Testis (tissue), 3 donors: Measurements from ENCODE around the gene ASPA. TPM values are rescaled to one million over a fixed set of nuclear protein-coding genes. Genes with fewer than 3 reads are reported as not detected.

Experiments
- DNase-seq: peaks from one replicate; pipeline ENCODE4 v3.0.0-alpha.2; 2019
- H3K27ac ChIP-seq, 2 donors: fragments of 200-600 bp; sonication (generic); one replicate each; pipeline ENCODE4 v1.5.1; 2019
- H3K27me3 ChIP-seq: fragments of 200-600 bp; sonication (generic); one replicate; pipeline ENCODE4 v1.5.1; 2019
- H3K36me3 ChIP-seq: fragments of 200-600 bp; sonication (generic); one replicate; pipeline ENCODE4 v1.5.1; 2017; ENCODE audit warnings: low read depth; ENCODE audit errors: missing control alignments
- H3K4me1 ChIP-seq: fragments of 200-600 bp; sonication (generic); one replicate; pipeline ENCODE4 v1.5.1; 2019
- H3K4me3 ChIP-seq, 2 donors: fragments of 200-600 bp; sonication (generic); one replicate each; pipeline ENCODE4 v1.5.1; 2017 to 2019
- H3K9me3 ChIP-seq: fragments of 200-600 bp; sonication (generic); one replicate; pipeline ENCODE4 v1.5.1; 2017
- POLR2A ChIP-seq: fragments of 450-650 bp; IDR thresholded peaks from one replicate; pipeline ENCODE4 v1.6.1; 2017; ENCODE audit warnings: antibody characterized with exemption, mild to moderate bottlenecking, moderate library complexity
- WGBS, 2 donors: methylation state at CpG; one replicate each; pipeline ENCODE4 v1.1.5; 2018; 5-methylcytosine and 5-hydroxymethylcytosine counted together
- intact Hi-C: fragments of 100-400 bp; cut with DNase I; formaldehyde crosslinking; loops from one replicate; pipeline ENCODE4 v1.15.1; 2023; ENCODE audit warnings: low total_unique reads
- polyA plus RNA-seq: library from polyadenylated mRNA; stranded (reverse); fragments of 350-450 nt; fragmentation: Illumina TruSeq; extraction: RNeasy Lipid Tissue Mini Kit (QIAGEN cat#74804); gene quantifications from one replicate; pipeline ENCODE4 v1.2.3, GENCODE V29; 2014; ENCODE audit warnings: low read depth, low replicate concordance; ENCODE audit not compliant: insufficient read depth
- total RNA-seq, 2 donors: library from RNA; depleted of rRNA; stranded (reverse); fragments of >200 nt; gene quantifications; one replicate each; pipeline ENCODE4 v1.2.3, GENCODE V29; 2016
- TF ChIP-seq, protein P1 (sequence below), 3 experiments: fragments of 450-650 bp in 2 of 3; fragments of 200-600 bp in 1 of 3; sonication (generic) in 1 of 3; IDR thresholded peaks; one replicate each; pipeline ENCODE4 v1.5.1; 2016 to 2019; ENCODE audit warnings: antibody characterized with exemption in 3 of 3, mild to moderate bottlenecking in 2 of 3, moderate library complexity in 1 of 3

ASPA gene
- total and polyA plus RNA-seq, 3 donors from 2014 or later, result 5.0 to 16.1 (median 6.1) TPM

DNA sequence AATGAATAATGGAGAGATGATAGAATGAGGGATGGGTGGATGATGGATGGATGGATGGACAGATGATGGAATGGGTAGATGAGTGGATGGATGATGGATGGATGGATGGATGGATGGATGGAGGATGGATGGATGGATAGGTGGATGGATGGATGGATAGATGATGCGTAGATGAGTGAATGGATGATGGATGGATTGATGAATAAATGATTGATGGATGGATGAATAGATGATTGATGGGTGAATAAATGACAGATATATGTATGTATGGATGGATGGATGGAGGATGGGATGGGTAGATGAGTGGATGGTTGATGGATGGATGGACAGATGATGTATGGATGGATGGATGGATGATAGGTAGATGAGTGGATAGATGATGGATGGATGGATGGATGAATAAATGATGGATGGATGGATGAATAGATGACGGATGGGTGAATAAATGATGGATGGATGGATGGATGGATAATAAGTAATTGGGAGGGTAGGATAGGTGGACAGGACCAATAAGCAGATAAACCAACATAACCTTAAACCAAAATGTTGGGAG lies 73.9 kb downstream of the ASPA start:
- H3K27me3 ChIP-seq, result no peaks in the 10 kb centered on the region
- no peaks in the 10 kb centered on the region for H3K9me3 ChIP-seq
- H3K36me3 ChIP-seq, result no peaks in the 10 kb centered on the region
- TF ChIP-seq, protein P1, sequence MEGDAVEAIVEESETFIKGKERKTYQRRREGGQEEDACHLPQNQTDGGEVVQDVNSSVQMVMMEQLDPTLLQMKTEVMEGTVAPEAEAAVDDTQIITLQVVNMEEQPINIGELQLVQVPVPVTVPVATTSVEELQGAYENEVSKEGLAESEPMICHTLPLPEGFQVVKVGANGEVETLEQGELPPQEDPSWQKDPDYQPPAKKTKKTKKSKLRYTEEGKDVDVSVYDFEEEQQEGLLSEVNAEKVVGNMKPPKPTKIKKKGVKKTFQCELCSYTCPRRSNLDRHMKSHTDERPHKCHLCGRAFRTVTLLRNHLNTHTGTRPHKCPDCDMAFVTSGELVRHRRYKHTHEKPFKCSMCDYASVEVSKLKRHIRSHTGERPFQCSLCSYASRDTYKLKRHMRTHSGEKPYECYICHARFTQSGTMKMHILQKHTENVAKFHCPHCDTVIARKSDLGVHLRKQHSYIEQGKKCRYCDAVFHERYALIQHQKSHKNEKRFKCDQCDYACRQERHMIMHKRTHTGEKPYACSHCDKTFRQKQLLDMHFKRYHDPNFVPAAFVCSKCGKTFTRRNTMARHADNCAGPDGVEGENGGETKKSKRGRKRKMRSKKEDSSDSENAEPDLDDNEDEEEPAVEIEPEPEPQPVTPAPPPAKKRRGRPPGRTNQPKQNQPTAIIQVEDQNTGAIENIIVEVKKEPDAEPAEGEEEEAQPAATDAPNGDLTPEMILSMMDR (IDR thresholded peaks at IDR 0.05), result no peak
- TF ChIP-seq POLR2A, result no peak
- intact Hi-C loops, result no loop called here
- 92 to 95% methylated on average over 2 of the region's 2 CpGs for WGBS, 2 donors
- H3K27ac ChIP-seq, result no peak overlapping the region
- H3K4me1 ChIP-seq, result no peaks in the 10 kb centered on the region
- DNase-seq, result no peak
- H3K4me3 ChIP-seq, result no peak overlapping the region

GRCh38 chr17:3551189-3551588 lies 75.4 kb downstream of the ASPA start:
- Histone ChIP-seq H3K4me3 (no peak overlapping the region), H3K4me1 (no peaks in the 10 kb centered on the region), H3K36me3 (no peaks in the 10 kb centered on the region), H3K9me3 (no peaks in the 10 kb centered on the region), H3K27me3 (no peaks in the 10 kb centered on the region), H3K27ac (no peak overlapping the region)
- WGBS, 2 donors, result 82 to 100% methylated on average over 1 to 6 of the region's 6 CpGs
- no peak for TF ChIP-seq POLR2A
- TF ChIP-seq, protein P1 (IDR thresholded peaks at IDR 0.05), result no peak
- intact Hi-C loops, result no loop called here
- no peak for DNase-seq

DNA sequence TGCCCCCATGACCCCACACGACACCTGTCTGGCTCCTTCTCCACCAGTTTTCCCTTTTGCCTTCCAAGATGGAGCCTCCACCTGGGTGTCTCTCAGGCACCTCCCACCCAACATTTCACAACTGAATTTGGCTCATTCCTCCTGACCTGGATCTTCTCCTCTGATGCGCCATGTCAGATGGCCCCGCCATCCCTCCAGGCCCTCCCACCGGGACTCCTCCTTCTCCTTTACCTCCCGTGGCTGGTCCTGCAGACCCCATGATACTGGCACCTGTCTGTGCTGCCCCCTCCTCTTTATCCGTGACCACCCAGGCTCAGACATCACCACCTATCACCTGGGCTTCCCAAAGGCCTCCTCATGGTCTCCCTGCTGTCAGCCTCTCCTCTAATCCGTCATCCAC lies 77.1 kb downstream of the ASPA start:
- Histone ChIP-seq H3K4me1 (no peaks in the 10 kb centered on the region), H3K27ac (no peak overlapping the region), H3K4me3 (no peak overlapping the region), H3K9me3 (no peaks in the 10 kb centered on the region), H3K36me3 (no peaks in the 10 kb centered on the region), H3K27me3 (no peaks in the 10 kb centered on the region)
- intact Hi-C loops, result no loop called here
- 90 to 91% methylated on average over 7 of the region's 7 CpGs for WGBS, 2 donors
- no peak for DNase-seq
- no peak for TF ChIP-seq POLR2A
- TF ChIP-seq, protein P1 (IDR thresholded peaks at IDR 0.05), result no peak

Other genes with a start within 250 kb of the ASPA start
- gene OR3A1, start 177.6 kb upstream of the ASPA start, total RNA-seq, result 1 to 10 TPM; 6.6 to 7.9 TPM
- gene OR3A1, start 177.6 kb upstream of the ASPA start, polyA plus RNA-seq, result 1.1 TPM
- gene OR3A2, start 89.7 kb upstream of the ASPA start, total RNA-seq, result 10 to 100 TPM; 22.7 to 27.4 TPM
- 5.3 TPM for gene OR3A2, start 89.7 kb upstream of the ASPA start, polyA plus RNA-seq
- under 1 TPM in 1 of 2 donors, not detected in 1; 0.63 TPM for gene OR1E1, start 77.6 kb upstream of the ASPA start, total RNA-seq
- 0.25 TPM for gene OR1E1, start 77.6 kb upstream of the ASPA start, polyA plus RNA-seq
- not detected for gene OR3A3, start 64.6 kb upstream of the ASPA start, total RNA-seq
- not detected for gene OR3A3, start 64.6 kb upstream of the ASPA start, polyA plus RNA-seq
- under 1 TPM; 0.79 to 0.93 TPM for gene OR1E2, start 42.2 kb upstream of the ASPA start, total RNA-seq
- gene OR1E2, start 42.2 kb upstream of the ASPA start, polyA plus RNA-seq, result not detected
- gene SPATA22, start 4.2 kb upstream of the ASPA start, total RNA-seq, result 100 to 1,000 TPM; 100 to 114 TPM
- 368 TPM for gene SPATA22, start 4.2 kb upstream of the ASPA start, polyA plus RNA-seq
- gene TRPV3, start 81.8 kb downstream of the ASPA start, total RNA-seq, result 10 to 100 TPM; 19.8 to 37.2 TPM
- gene TRPV3, start 81.8 kb downstream of the ASPA start, polyA plus RNA-seq, result 6.6 TPM
- gene TRPV1, start 133.4 kb downstream of the ASPA start, total RNA-seq, result 10 to 100 TPM; 11.4 to 11.5 TPM
- gene TRPV1, start 133.4 kb downstream of the ASPA start, polyA plus RNA-seq, result 5.1 TPM
- gene SHPK, start 160.3 kb downstream of the ASPA start, total RNA-seq, result 10 to 100 TPM; 23.6 to 33.8 TPM
- 9.0 TPM for gene SHPK, start 160.3 kb downstream of the ASPA start, polyA plus RNA-seq
- gene CTNS, start 160.8 kb downstream of the ASPA start, total RNA-seq, result 10 to 100 TPM; 43.8 to 57.3 TPM
- 50.4 TPM for gene CTNS, start 160.8 kb downstream of the ASPA start, polyA plus RNA-seq
- 100 to 1,000 TPM; 150 to 212 TPM for gene TAX1BP3, start 192.6 kb downstream of the ASPA start, total RNA-seq
- gene TAX1BP3, start 192.6 kb downstream of the ASPA start, polyA plus RNA-seq, result 93.6 TPM
- gene EMC6, start 192.8 kb downstream of the ASPA start, total RNA-seq, result 10 to 100 TPM; 39.0 to 46.5 TPM
- gene EMC6, start 192.8 kb downstream of the ASPA start, polyA plus RNA-seq, result 74.1 TPM
- gene P2RX5, start 220.2 kb downstream of the ASPA start, total RNA-seq, result 1 to 10 TPM; 2.0 to 3.0 TPM
- gene P2RX5, start 220.2 kb downstream of the ASPA start, polyA plus RNA-seq, result 3.7 TPM
- gene HASPIN, start 247.9 kb downstream of the ASPA start, total RNA-seq, result 10 to 100 TPM; 14.9 to 16.7 TPM
- gene HASPIN, start 247.9 kb downstream of the ASPA start, polyA plus RNA-seq, result 20.5 TPM